Endothelial cell of umbilical vein (primary cell): ENCODE data around the gene DYNC2H1. TPM values are rescaled to one million over a fixed set of nuclear protein-coding genes. Genes with fewer than 3 reads are reported as not detected.

Experiments used
- BruUV-seq: library from RNA; stranded (reverse); fragments of 400-500 nt; replicated peaks from 2 replicates; lab custom pipeline; 2021; lab: Mats Ljungman, UMichigan
- CTCF ChIA-PET: fragments of 300-600, 350-600 bp; sonication (Branson Sonifier 250); formaldehyde crosslinking; loops from one replicate; lab custom pipeline; 2021; ENCODE audit warnings: antibody characterized with exemption, inconsistent platforms; lab: Charles Lee
- POLR2A ChIA-PET: fragments of 300-600, 350-600 bp; sonication (Branson Sonifier 250); formaldehyde crosslinking; loops from one replicate; lab custom pipeline; 2021; ENCODE audit warnings: antibody characterized with exemption, inconsistent platforms; lab: Charles Lee
- DNase-seq: peaks from one replicate; pipeline ENCODE4 v3.0.0-alpha.2; 2011; ENCODE audit warnings: low read depth, low spot score
- FAIRE-seq: peaks from 2 replicates; lab custom pipeline; 2011; peaks lifted over from hg19 to GRCh38; lab: Jason Lieb, UNC
- H2AFZ ChIP-seq: 2 replicates; pipeline ENCODE4 v1.6.0; 2012; ENCODE audit warnings: low read depth, low read length, control low read depth, inconsistent platforms
- H3K27ac ChIP-seq: 2 replicates; pipeline ENCODE4 v1.5.1; 2011; ENCODE audit warnings: low read depth, mild to moderate bottlenecking, control low read depth, low read length, moderate library complexity; ENCODE audit not compliant: insufficient read depth
- H3K27me3 ChIP-seq, 2 experiments: 2 replicates each; pipeline versions ENCODE4 v1.6.0 to v1.6.1; 2011; ENCODE audit warnings: low read length in 2 of 2, mixed read lengths in 1 of 2; ENCODE audit not compliant: control insufficient read depth in 2 of 2, insufficient read depth in 2 of 2
- H3K36me3 ChIP-seq, 2 experiments: 2 replicates in 1 of 2; 3 replicates in 1 of 2; pipeline ENCODE4 v1.5.1; 2011; ENCODE audit warnings: low read length in 2 of 2, mild to moderate bottlenecking in 1 of 2, moderate library complexity in 1 of 2; ENCODE audit not compliant: control insufficient read depth in 2 of 2, insufficient read depth in 2 of 2; ENCODE audit errors: extremely low read depth in 1 of 2
- H3K4me1 ChIP-seq: 3 replicates; pipeline ENCODE4 v1.5.1; 2011; ENCODE audit warnings: mild to moderate bottlenecking, low read length; ENCODE audit not compliant: control insufficient read depth, insufficient read depth; ENCODE audit errors: extremely low read depth
- H3K4me2 ChIP-seq: 2 replicates; pipeline ENCODE4 v1.6.1; 2011; ENCODE audit warnings: low read length, control low read depth, mixed read lengths; ENCODE audit not compliant: insufficient read depth
- H3K4me3 ChIP-seq, 3 experiments: fragments of 200-600 bp in 1 of 3; sonication (generic), shearing (Covaris generic) in 1 of 3; replicated peaks in 1 of 3; 2 replicates each; pipeline ENCODE4 v1.5.1; 2011 to 2016; ENCODE audit warnings: control low read depth in 3 of 3, low read length in 3 of 3, mild to moderate bottlenecking in 2 of 3, inconsistent platforms in 1 of 3, low read depth in 1 of 3, moderate library complexity in 1 of 3; ENCODE audit not compliant: insufficient read depth in 1 of 3
- H3K79me2 ChIP-seq: 2 replicates; pipeline ENCODE4 v1.6.0; 2012; ENCODE audit warnings: low read length, inconsistent platforms; ENCODE audit not compliant: control insufficient read depth, insufficient read depth
- H3K9ac ChIP-seq: replicated peaks from 2 replicates; pipeline ENCODE3; 2011; ENCODE audit warnings: low read length, control low read depth; ENCODE audit not compliant: insufficient read depth; ENCODE audit errors: extremely low read depth
- H3K9me1 ChIP-seq: replicated peaks from 3 replicates; pipeline ENCODE4 v1.6.0; 2011; ENCODE audit warnings: mild to moderate bottlenecking, low read length; ENCODE audit not compliant: control insufficient read depth, insufficient read depth; ENCODE audit errors: extremely low read depth
- H3K9me3 ChIP-seq: replicated peaks from 2 replicates; pipeline ENCODE4 v1.5.1; 2012; ENCODE audit warnings: low read length, inconsistent platforms; ENCODE audit not compliant: control insufficient read depth, insufficient read depth
- H4K20me1 ChIP-seq: replicated peaks from 2 replicates; pipeline ENCODE3; 2011; ENCODE audit warnings: mild to moderate bottlenecking, low read length; ENCODE audit not compliant: control insufficient read depth, insufficient read depth; ENCODE audit errors: extremely low read depth
- EZH2 ChIP-seq: IDR thresholded peaks from 2 replicates; pipeline ENCODE4 v1.6.1; 2012; ENCODE audit warnings: borderline replicate concordance, low read depth, mild to moderate bottlenecking, moderate library complexity, low read length, inconsistent platforms; ENCODE audit not compliant: severe bottlenecking
- JUN ChIP-seq: IDR thresholded peaks from 2 replicates; pipeline ENCODE4 v1.6.1; 2011; ENCODE audit warnings: borderline replicate concordance, low read depth; ENCODE audit not compliant: insufficient read length, insufficient read depth
- POLR2A ChIP-seq: IDR thresholded peaks from 2 replicates; pipeline ENCODE4 v1.6.1; 2012; ENCODE audit warnings: low read depth, mild to moderate bottlenecking, control low read depth, low read length
- dilution Hi-C: fragments of 300-500 bp; cut with MboI; formaldehyde crosslinking; loops from one replicate; pipeline ENCODE4 v1.15.0; 2019; ENCODE audit warnings: low sequenced_read_pairs; ENCODE audit not compliant: extremely low pct_ligation_motif_present
- intact Hi-C: fragments of 100-400 bp; cut with micrococcal nuclease; formaldehyde crosslinking; loops from one replicate; pipeline ENCODE4 v1.10.0; 2022
- polyA plus RNA-seq, 4 experiments: library from polyadenylated mRNA; depleted of rRNA in 3 of 4; stranded (reverse) in 3 of 4; unstranded in 1 of 4; fragments of >200 nt; gene quantifications; 2 replicates each; pipeline versions ENCODE4 v1.2.1 to v1.2.3, GENCODE V29; 2011 to 2012; ENCODE audit warnings: missing spikeins in 1 of 4
- total RNA-seq: library from RNA; stranded (reverse); gene quantifications from 2 replicates; pipeline ENCODE4 v1.2.3, GENCODE V29; 2021
- TF ChIP-seq, protein P1 (sequence below): IDR thresholded peaks from 2 replicates; pipeline ENCODE4 v1.6.1; 2011; ENCODE audit not compliant: insufficient read depth, insufficient read length

DYNC2H1 gene
- total and polyA plus RNA-seq, 2 donors (not counting 3 experiments of a cell fraction or from before 2014, with no cell fraction given) = 1.9 to 4.2 TPM

DNA sequence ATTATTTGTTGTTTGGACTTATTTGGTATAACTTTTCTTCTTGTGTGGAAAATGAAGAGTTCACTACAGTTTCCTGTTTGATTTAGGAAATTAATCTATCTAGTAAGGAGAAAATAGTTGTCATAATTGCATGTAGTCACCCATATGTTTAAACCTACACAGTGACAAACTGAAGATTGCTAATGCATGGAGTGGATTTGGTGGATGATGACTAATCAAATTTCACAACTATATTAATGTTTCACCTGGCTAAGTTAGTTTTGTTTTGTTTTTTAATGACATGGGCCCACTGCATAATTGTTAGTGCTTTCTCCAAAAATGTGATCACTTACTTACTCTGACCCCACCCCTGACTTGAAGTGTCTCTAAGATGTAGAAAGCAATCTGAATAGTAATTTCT lies 170.6 kb downstream of the DYNC2H1 start:
- Histone ChIP-seq H3K36me3 (no peaks in the 10 kb centered on the region), H3K9me3 (no peaks in the 10 kb centered on the region), H4K20me1 (no peaks in the 10 kb centered on the region), H3K9ac (no peak overlapping the region), H3K4me3 (no peak overlapping the region), H3K27ac (no peak overlapping the region), H3K27me3 (no peaks in the 10 kb centered on the region), H3K4me1 (no peaks in the 10 kb centered on the region), H3K79me2 (no peaks in the 10 kb centered on the region), H3K9me1 (no peaks in the 10 kb centered on the region), H2AFZ (no peak overlapping the region), H3K4me2 (no peak overlapping the region)
- TF ChIP-seq POLR2A (no peak), JUN (no peak)
- TF ChIP-seq, protein P1, sequence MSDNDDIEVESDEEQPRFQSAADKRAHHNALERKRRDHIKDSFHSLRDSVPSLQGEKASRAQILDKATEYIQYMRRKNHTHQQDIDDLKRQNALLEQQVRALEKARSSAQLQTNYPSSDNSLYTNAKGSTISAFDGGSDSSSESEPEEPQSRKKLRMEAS = no peak
- DNase-seq = no peak
- FAIRE-seq = no peak
- intact Hi-C loops (no loop called here), dilution Hi-C loops (no loop called here)
- ChIA-PET CTCF (no interaction called here), POLR2A (no interaction called here)
- no TSS peak for BruUV-seq

DNA sequence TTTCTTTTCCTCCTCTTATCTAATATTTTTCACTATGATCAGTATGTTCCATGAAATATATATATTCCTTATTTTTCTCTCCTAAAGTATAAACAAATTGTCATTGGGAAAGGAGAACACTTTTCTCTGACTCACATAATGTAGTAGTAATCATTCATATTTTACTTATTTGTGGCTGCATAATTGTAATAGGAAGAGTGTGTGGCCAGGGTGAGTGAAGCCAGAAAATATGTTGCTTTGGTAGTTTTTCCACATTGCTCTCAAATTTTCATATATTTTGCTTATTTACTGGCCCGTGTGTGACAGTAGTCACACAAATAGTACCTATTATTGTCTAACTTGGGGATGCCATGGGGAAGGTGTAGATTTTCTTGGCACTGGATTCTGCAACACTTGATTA lies 172.1 kb downstream of the DYNC2H1 start:
- no peak for DNase-seq
- no peak for FAIRE-seq
- Histone ChIP-seq H3K27me3 (no peaks in the 10 kb centered on the region), H3K79me2 (no peaks in the 10 kb centered on the region), H3K36me3 (no peaks in the 10 kb centered on the region), H3K4me1 (no peaks in the 10 kb centered on the region), H3K9ac (no peak overlapping the region), H4K20me1 (no peaks in the 10 kb centered on the region), H3K4me3 (no peak overlapping the region), H3K4me2 (no peak overlapping the region), H3K27ac (no peak overlapping the region), H3K9me1 (no peaks in the 10 kb centered on the region), H2AFZ (no peak overlapping the region), H3K9me3 (no peaks in the 10 kb centered on the region)
- dilution Hi-C loops (no loop called here), intact Hi-C loops (no loop called here)
- TF ChIP-seq, protein P1 = no peak
- no peak for TF ChIP-seq EZH2
- no TSS peak for BruUV-seq
- ChIA-PET POLR2A (no interaction called here), CTCF (no interaction called here)
